ENCODE results near the gene MAP2K5. TPM values are rescaled to one million over a fixed set of nuclear protein-coding genes. Genes with fewer than 3 reads are reported as not detected.

Gene MAP2K5
- total RNA-seq, 2 donors from 2014 or later: 7.4 to 10.2 TPM

GRCh38 chr15:67515557-67515956 is 26.9 kb upstream of the MAP2K5 start:
- Histone ChIP-seq H3K27me3 (replicated peaks; ENCODE audit: insufficient read depth) (no peaks in the 10 kb centered on the region), H3K36me3 (peaks cover 3% of the 10 kb centered on the region), H3K27ac (no peak overlapping the region), H3K4me3 (no peak overlapping the region), H3K4me1 (ENCODE audit: control insufficient read depth in 1 of 2, low read depth in 2 of 2) (no peaks in the 10 kb centered on the region), H3K9me3 (no peaks in the 10 kb centered on the region)
- TF ChIP-seq CTCF (IDR thresholded peaks at IDR 0.05): no peak
- ATAC-seq (ENCODE audit: insufficient number of reproducible peaks, low FRiP score, low read depth): no peak
- no peak for DNase-seq (ENCODE audit: low spot score)

GRCh38 chr15:67520321-67521028 is 22.0 kb upstream of the MAP2K5 start:
- TF ChIP-seq CTCF (IDR thresholded peaks at IDR 0.05): no peak
- ATAC-seq (ENCODE audit: insufficient number of reproducible peaks, low FRiP score, low read depth) (no peak), DNase-seq (ENCODE audit: low spot score) (no peak)
- H3K4me3 ChIP-seq: peak overlapping the region; percentile 76
- H3K4me1 ChIP-seq (ENCODE audit: control insufficient read depth in 1 of 2, low read depth in 2 of 2): peaks cover 16 to 23% of the 10 kb centered on the region in 2 donors
- peak overlapping the region; percentile 90 to 91 for H3K27ac ChIP-seq
- H3K36me3 ChIP-seq: no peaks in the 10 kb centered on the region
- H3K9me3 ChIP-seq: no peaks in the 10 kb centered on the region
- no peaks in the 10 kb centered on the region for H3K27me3 ChIP-seq (replicated peaks; ENCODE audit: insufficient read depth)

- H3K36me3 ChIP-seq: no peaks in the 10 kb centered on the region
- no peaks in the 10 kb centered on the region for H3K9me3 ChIP-seq
- no peaks in the 10 kb centered on the region for H3K27me3 ChIP-seq (replicated peaks; ENCODE audit: insufficient read depth)
- H3K4me1 ChIP-seq (ENCODE audit: control insufficient read depth in 1 of 2, low read depth in 2 of 2): peaks cover 16 to 23% of the 10 kb centered on the region in 2 donors
- peak within 1 kb of the TSS; percentile 90 to 91 for H3K27ac ChIP-seq
- peak; percentile 81 for ATAC-seq (ENCODE audit: insufficient number of reproducible peaks, low FRiP score, low read depth)
- TF ChIP-seq CTCF (IDR thresholded peaks at IDR 0.05): no peak
- no peak for DNase-seq (ENCODE audit: low spot score)
- H3K4me3 ChIP-seq: peak within 1 kb of the TSS; percentile 76
Observed at GRCh38 chr15:67521029-67521782, 21.3 kb upstream of the MAP2K5 start, which contains the start of gene C15orf61. Gene C15orf61 (plus strand): TSS chr15:67521131. CDS start chr15:67521249, 118 bp downstream.

GRCh38 chr15:67521783-67522568 is 20.5 kb upstream of the MAP2K5 start:
- no peak for TF ChIP-seq CTCF (IDR thresholded peaks at IDR 0.05)
- Histone ChIP-seq H3K27ac (peak overlapping the region; percentile 90 to 91), H3K4me3 (peak overlapping the region; percentile 76), H3K9me3 (no peaks in the 10 kb centered on the region), H3K4me1 (ENCODE audit: control insufficient read depth in 1 of 2, low read depth in 2 of 2) (peaks cover 16 to 23% of the 10 kb centered on the region in 2 donors), H3K27me3 (replicated peaks; ENCODE audit: insufficient read depth) (no peaks in the 10 kb centered on the region), H3K36me3 (no peaks in the 10 kb centered on the region)
- DNase-seq (ENCODE audit: low spot score) (no peak), ATAC-seq (ENCODE audit: insufficient number of reproducible peaks, low FRiP score, low read depth) (peak; percentile 19)

GRCh38 chr15:67523330-67523729 is 19.2 kb upstream of the MAP2K5 start:
- no peak overlapping the region for H3K27ac ChIP-seq
- no peaks in the 10 kb centered on the region for H3K27me3 ChIP-seq (replicated peaks; ENCODE audit: insufficient read depth)
- no peak overlapping the region for H3K4me3 ChIP-seq
- H3K4me1 ChIP-seq (ENCODE audit: control insufficient read depth in 1 of 2, low read depth in 2 of 2): peaks cover 16 to 23% of the 10 kb centered on the region in 2 donors
- H3K36me3 ChIP-seq: no peaks in the 10 kb centered on the region
- TF ChIP-seq CTCF (IDR thresholded peaks at IDR 0.05): no peak
- no peaks in the 10 kb centered on the region for H3K9me3 ChIP-seq
- DNase-seq (ENCODE audit: low spot score): no peak
- no peak for ATAC-seq (ENCODE audit: insufficient number of reproducible peaks, low FRiP score, low read depth)
